Stimulated activated CD4-positive, alpha-beta T cell treated with anti-CD3 and anti-CD28 coated beads, TNF-alpha, amount 100 ng/mL, for 48 hours (primary cell): ENCODE results near the gene GPC6.
"Not testable (repeated sequence)": the region's sequence is repeated elsewhere in the genome, so short reads cannot be mapped to it uniquely, and the experiment has no call there.

Experiments used
- DNase-seq, 3 donors: peaks; one replicate each; pipeline ENCODE4 v3.0.0-alpha.2; 2020; ENCODE audit warnings: low read depth in 3 of 3

GPC6 gene

GRCh38 chr13:93318534-93319254, 92.1 kb downstream of the GPC6 start:
- DNase-seq, result no peak

- no peak for DNase-seq
These were observed 94.3 kb downstream of the GPC6 start for GRCh38 chr13:93320942-93321341.

DNA sequence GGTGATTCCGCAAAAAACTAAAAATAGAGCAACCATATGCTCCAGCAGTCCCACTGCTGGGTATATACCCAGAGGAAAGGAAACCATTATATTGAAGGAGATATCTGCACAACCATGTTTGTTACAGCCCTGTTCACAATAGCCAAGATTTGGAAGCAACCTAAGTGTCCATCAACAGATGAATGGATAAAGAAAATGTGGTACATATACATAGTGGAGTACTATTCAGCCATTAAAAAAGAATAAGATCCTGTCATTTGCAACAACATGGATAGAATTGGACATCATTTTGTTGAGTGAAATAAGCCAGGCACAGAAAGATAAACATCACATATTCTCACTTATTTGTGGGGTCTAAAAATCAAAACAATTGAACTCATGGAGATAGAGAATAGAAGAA, 97.3 kb downstream of the GPC6 start:
- not testable (repeated sequence) for DNase-seq

- no peak for DNase-seq
These were observed 99.0 kb downstream of the GPC6 start for GRCh38 chr13:93325303-93326233.

GRCh38 chr13:93326234-93326811, 99.7 kb downstream of the GPC6 start:
- no peak for DNase-seq

GRCh38 chr13:93328943-93329342, 102.3 kb downstream of the GPC6 start:
- DNase-seq, result no peak

DNA sequence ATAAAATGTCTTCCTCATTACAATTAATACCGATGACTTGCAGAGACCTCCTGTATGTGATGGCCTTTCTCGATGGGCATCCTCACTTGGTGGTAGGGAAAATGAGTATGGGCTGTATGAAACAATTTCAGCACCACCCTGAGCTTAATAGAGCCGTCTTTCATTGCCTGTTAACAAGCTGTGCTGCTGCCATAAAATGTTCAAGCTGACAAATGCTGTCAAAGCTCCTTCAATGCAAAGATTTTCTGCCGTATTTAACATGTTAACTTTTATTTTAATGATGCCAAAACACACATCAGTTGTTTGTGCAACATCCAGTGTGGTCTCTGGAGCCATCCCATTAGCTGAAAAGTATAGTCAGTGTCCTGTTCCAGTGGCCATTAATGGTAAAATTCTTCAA, 110.1 kb downstream of the GPC6 start:
- DNase-seq, result no peak

- DNase-seq, result no peak
These were observed 111.4 kb downstream of the GPC6 start for GRCh38 chr13:93338030-93338429.

DNA sequence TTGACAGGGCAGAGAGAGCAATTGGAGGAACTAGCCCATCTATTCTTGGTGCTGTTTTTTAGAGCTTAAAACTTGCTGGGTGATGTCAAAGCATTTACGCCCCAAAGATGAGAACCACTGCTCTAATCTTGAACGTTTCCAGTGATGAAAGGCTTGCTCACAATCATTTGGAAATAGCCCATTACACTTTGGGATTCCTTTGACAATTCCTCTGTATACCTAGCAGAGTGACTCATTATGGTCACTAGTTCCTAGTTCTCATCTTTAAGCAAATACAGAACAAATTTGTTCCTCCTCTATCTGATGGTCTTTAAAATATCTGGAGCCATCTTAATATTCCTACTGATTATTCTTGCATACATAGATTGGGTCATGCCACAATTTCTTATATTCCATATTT, 112.3 kb downstream of the GPC6 start:
- DNase-seq, result no peak

DNA sequence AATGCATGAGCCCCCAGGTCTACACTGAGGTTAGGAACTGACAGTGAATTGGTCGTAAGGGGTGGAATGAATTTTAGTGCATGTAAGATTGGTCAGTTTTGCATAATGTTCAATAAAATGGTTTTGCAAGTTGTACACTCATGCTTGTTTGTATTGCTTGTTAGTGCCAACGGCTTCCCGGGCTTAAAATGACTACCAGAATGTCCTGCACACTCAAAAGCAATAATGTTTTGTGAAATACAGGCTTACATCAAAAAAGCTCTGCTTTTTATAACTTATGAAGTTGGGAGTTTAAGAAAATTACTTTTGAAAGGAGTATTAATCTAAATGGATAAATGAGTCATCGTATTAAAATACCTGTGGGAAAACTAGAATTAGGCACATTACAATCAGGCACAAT, 112.9 kb downstream of the GPC6 start:
- DNase-seq, result no peak

DNA sequence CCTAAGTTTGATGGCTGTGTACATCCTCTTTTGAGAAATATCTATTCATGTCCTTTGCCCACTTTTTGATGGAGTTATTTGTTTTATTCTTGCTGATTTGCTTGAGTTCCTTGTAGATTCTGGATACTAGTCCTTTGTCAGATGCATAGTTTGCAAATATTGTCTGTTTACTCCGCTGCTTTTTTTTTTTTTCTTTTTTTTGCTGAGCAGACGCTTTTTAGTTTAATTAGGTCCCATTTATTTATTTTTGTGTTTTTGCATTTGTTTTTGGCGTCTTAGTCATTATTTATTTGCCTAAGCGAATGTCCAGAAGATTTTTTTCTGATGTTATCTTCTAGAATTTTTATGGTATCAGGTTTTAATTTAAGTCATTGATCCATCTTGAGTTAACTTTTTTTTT, 114.9 kb downstream of the GPC6 start:
- DNase-seq, result no peak

DNA sequence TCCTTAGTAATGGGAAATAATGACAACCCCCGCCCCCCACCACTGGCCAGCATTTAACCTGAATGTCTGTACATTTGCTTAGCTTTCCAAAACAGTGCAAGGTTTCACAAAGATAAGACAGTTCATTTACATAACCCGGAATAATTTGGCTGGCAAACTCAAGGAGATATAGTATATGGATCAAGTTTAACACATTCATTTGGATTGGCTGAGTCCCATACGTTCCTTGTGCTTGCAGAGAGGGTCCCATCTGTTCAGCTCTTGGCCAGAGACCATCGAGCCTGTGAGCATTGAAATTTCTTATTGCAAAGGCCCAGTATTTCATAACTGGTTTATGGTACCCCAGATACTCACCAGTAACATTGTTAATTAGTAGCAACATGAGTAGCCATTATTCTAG, 116.5 kb downstream of the GPC6 start:
- DNase-seq, result no peak

- no peak for DNase-seq
These were observed 117.6 kb downstream of the GPC6 start for GRCh38 chr13:93344048-93344705.

DNA sequence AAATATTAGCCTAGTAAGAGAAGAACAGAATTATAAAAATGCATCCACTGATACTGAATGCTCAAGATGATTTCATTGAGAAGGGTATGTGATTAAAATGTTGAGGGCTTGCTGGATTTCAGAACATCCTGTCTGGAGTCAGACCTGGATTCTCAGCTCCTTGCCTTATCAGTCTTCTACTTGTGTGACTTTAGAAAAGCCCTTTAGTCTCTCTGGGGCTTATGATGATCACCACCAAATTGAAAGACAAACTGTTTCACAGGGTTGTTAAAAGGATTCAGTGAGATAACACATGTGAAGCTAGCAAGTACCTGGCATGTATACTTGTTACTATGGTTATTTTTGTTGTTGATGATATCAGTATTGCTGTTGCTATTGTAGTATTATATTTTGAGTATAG, 118.4 kb downstream of the GPC6 start:
- DNase-seq, result no peak

DNA sequence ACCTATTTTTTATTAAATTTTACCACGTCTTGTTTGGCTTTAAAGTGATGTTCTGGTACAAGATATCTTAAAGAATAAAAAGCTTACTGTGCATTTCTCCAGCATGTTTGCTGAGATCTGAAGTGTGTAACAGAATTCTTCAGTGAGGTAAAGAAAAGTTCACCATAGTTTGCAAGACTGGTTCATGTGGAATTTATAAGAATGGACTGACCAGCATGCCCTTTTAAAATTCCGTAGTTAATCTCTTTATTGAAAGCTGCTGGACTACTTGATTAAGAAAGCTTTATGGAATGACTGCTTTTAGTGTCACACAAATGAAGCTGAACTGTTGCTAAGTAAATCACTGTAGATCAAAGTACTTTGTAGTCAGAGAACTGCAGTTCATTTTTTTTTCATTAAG, 119.2 kb downstream of the GPC6 start:
- DNase-seq, result no peak

DNA sequence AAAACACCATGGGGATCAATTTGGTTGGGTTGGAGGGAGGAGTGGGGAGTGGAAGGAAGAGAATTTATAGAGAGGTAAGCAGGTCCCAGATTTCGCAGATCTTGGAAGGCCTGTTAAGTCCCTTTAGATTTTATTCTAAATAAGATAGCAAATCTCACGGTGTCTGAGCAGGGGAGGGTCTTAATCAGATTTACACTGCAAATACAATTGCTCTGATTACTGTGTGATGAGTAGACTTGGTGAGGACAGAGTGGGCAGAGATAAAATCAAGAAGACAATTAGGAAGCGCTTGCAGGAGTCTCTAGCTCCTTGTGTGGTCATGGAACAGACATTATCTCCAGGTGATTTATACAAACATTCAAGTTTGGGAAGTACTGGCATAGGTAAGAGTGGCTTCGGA, 126.0 kb downstream of the GPC6 start:
- no peak for DNase-seq

- no peak for DNase-seq
These were observed 128.5 kb downstream of the GPC6 start for GRCh38 chr13:93355094-93355493.

- no peak for DNase-seq
These were observed 129.9 kb downstream of the GPC6 start for GRCh38 chr13:93356469-93356868.

GRCh38 chr13:93360021-93360420, 133.4 kb downstream of the GPC6 start:
- no peak for DNase-seq

- DNase-seq, result no peak
These were observed 135.1 kb downstream of the GPC6 start for GRCh38 chr13:93361703-93362102.

DNA sequence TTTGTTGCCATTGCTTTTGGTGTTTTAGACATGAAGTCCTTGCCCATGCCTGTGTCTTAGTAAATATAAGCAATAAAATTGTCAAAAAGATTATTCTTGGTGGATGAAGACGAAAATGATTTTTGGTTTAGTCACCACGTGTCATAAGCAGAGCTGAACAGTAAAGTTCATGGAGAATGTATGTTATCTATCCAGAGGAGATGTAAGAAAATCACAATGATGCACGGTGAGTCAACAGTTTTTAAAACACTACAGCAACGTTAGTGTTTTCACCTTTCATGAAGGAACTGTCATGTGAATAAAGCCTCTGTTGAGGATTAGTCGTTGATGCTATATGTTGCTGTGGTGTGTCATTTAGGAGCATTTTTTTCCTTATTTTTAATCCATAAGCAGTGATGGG, 137.6 kb downstream of the GPC6 start:
- no peak for DNase-seq

DNA sequence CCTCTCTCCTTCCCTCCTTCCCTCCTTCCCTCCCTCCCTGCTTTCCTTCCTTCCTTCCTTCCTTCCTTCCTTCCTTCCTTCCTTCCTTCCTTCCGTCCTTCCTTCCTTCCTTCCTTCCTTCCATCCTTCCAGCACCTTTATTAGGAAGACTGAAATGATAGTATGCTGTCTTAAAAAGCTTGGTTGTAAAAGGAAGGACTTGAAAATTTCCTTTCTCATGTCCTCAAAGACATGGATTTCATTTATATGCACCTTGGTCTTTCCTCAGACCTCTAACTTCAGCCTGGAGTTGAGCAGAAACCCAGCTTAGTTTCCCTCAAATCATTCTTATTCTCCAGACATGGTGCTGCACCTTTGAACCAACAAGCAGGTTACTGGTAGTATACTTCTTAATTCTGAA, 141.7 kb downstream of the GPC6 start:
- DNase-seq, result no peak
